GM19395 (cell line): ENCODE results near the gene PAPPA2.

Source experiments
- ATAC-seq: cut with Tn5 transposase; IDR thresholded peaks from one replicate; pipeline ENCODE4 v1.9.1; 2021; ENCODE audit warnings: mild to moderate bottlenecking, moderate library complexity; ENCODE audit not compliant: unreplicated experiment

The PAPPA2 gene

DNA sequence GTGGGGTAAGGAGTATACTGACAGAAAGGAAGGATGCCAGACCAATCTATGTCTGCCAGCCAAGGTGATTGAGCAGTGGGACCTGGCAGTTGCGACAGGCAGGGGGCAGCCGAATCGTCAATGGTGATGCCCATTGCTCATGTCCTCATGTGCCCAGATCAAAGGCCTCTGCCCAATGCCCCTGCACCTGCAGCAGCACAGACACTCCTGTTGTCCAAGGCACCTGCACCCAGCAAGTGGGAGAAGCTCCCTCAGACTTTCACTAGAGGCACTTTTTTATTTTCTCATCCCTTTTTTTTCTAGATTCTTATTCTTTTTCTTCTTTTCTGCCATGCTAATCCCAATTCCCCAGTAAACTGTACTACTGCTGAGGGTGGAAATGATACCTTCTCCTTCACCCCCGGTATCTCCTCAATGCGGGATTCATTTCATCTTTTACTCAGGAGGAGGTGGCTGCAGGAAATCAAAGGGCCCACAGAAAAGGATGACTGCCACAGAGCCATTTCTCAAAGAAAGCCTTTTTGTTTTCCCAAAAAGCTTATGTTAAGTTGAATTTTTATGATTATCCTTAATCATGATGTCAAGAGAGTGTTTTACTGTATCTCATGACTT lies 332.0 kb downstream of the PAPPA2 start:
- ATAC-seq = no peak

DNA sequence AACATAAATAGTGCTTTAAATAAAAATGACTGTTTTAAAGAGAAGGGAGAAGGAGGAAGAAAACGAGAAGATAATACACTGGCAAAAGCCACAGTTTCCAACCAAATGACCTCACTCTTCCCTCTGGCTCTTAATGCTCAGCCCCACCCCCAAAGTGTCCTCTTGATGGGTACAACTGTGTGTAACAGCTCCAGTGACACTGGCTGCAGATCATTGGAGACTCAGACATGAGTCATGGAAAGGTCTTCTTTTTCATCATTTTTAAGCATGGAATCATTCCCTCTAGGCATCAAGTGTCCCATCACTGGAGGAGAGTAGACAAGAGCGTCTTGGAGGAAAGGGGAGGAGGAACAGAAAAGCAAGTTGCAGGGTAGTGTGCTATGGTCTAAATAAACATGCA lies 333.0 kb downstream of the PAPPA2 start:
- no peak for ATAC-seq

DNA sequence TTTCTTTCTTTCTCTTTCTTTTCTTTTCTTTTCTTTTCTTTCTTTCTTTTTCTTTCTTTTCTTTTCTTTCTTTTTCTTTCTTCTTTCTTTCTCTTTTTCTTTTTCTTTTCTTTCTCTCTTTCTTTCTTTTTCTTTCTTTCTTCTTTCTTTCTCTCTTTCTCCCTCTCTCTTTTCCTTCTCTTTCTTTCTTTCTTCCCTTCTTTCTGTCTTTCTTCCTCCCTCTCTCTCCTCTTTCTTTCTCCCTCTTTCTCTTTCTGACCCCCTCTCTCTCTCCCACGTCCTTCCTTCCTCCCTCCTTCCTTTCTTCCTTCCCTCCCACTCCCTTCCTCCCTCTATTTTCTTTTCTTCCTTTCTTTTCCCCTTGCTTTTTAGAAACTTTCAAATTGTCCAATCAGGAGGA lies 333.6 kb downstream of the PAPPA2 start:
- ATAC-seq = no peak

DNA sequence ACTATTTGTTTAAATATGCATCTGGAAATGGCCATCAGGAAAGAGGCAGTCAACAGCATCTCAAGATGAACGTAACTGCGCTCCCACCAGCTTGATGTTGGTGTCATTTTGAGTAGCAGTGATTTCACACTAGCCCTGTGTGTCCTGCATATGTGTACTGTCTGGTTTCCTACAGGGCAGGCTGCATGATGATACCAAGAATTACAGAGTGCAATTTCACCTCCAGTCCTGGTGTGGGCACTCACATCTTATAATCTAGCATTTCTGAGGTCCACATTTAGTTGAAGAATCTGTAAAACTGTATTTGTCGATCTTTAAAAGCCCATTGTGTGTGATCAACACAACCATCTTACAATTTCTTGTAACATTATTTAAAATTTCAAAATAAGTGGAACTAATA lies 336.4 kb downstream of the PAPPA2 start:
- ATAC-seq = no peak

DNA sequence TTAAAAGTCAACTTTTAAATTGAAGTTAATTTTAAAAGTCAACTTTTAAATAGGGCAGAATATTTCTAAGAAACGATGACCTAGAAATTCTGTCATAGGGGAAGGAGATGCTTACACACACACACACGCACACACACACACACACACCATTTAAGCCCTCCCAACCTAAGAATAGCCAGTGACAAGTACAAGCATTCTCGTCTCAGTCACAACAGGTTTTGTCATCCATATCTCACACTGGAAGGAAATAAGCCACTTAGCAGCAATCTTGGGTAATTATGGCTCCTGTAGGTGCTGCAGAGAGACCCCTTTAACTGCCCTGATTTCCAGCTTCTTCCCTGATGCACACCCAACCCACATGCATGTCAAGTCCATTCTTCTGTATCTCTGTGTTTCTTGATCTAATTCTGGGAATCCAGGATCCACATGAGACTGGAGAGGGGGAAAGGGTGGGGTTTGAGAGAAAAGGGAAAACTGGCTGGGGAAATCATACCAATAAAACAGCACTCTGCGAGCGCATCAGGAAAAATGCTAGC lies 338.1 kb downstream of the PAPPA2 start:
- no peak for ATAC-seq

DNA sequence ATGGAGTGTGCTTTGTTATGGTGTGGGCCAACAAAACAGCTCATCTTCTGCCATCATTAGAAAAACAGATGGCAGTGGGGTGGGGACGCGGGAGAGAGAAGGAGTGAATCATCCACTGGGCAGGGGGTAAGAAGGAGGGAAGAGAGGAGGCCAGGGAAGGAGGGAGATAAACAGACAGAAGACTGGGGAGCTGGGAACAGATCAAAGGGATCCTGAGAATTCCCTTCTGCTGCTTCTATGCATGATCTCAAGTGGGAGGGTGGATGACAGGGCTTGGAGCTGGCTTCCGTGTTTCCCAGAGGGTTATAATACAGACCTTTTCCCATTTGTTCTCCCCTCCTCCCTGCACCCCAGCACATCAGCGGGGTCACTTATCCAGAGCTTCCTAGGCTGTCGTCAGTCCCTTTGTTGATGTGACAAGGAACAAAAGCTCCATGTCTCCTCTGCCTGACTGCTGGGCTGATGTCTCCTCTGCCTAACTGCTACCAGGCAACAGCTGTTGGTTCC lies 338.6 kb downstream of the PAPPA2 start:
- ATAC-seq = no peak

DNA sequence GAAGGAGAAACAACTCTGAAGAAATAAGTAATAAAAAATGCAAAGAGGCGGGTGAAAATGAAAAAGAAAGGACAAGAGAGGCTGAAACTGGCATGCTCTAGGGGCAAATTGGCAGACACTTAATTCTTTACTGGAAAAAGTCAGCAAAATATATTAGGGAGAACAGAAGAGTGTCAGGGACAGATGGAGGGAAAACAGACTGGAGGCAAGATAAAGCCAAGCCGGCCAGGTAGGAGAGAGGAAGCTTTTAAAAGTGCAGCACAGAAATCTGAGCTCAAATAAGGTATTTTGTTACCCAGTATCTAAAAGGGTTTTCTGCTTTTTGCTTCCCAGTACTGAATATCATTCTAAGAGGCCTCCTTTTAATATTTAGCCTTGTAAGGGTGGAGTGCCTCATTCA lies 339.3 kb downstream of the PAPPA2 start:
- no peak for ATAC-seq

DNA sequence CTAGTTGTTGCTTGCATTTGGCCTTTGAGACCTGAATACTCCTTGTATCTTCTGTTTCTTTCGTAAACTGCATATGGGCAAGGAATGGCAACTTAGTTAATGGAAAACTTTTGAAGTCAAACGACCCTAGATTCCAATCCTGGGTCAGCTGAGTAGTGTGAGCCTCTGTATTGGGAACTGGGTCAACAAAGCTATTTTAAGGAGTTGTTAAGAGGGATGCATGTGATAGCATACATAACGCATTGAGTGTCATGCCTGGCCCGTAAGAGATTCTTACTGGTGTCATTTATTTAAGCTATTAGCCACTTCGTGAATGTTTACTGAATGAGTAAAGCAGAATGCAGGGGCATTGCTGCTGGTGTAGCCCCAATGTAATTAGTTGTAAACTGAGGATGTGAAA lies 340.1 kb downstream of the PAPPA2 start:
- ATAC-seq = no peak

DNA sequence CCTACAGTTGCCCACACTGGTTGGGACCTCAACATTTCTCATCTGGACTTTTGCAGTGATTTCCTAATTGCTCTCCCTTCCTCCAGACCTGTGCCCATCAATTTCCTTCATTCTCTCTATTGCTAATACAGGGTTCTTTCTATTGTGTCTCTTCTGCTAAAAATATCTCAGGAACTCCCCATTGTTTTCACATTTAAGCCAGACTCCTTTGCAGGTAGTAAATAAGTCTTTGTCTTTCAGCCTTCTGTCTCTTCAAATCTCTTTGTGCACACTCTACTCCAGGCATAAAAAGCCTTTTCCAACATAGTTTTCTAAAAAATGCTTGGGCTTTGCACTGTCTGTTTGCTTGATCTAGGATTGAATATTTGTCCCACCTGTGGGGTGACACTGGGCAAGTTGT lies 340.6 kb downstream of the PAPPA2 start:
- ATAC-seq = no peak

DNA sequence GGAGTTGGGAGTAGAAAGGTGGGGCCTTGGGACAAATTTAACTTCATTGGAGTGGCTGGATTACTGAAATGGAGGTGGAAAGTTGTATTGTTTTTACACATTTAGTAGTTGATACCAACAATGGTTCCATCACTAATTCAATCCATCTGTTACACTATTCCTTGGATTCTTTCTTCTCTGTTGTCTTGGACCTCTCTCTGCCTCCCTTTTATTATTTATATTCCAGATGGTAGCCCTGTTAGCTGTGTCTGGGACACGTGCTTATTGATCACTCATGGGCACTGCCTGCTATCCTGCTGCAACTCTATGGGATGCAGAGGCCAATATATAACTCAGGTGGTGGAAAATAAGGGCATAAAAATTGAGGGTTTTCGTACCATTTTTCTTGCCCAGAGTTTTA lies 346.3 kb downstream of the PAPPA2 start:
- ATAC-seq = no peak

DNA sequence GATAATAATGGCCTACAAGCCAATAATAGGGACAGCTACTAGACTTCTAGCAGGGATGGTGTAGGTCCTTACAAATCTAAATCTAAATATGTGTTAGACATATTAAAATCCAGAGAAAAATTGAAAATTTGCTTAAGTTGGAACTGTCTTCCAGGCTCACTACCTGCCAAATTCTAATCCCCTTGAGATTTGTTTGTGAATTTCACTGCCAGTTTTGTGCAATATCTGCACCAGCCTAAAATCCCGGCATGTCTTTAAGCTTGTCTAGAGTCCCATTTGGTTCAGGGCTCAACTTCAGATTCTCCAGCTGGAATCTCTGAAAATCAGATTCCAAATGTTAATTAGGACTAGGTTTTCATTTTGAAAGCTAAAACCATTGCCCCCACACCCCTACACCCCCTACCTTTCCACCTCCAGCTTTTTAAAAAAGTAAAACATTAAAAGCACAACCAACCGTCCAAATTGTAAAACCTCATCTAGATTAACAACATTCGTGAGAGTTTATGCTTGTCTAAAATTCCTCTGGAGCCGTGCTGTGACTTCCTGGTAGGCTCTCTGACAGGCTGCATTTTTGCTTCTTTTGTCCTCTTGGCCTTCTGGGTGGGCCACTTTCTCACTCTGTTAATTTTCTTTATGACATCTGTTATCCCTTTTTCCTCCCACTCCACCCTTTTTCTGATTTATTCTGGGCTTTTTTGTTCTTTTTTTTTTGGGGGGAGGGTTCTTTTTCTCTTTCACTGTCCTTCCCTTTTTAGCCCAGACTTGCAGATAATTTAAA lies 348.7 kb downstream of the PAPPA2 start:
- ATAC-seq = no peak

DNA sequence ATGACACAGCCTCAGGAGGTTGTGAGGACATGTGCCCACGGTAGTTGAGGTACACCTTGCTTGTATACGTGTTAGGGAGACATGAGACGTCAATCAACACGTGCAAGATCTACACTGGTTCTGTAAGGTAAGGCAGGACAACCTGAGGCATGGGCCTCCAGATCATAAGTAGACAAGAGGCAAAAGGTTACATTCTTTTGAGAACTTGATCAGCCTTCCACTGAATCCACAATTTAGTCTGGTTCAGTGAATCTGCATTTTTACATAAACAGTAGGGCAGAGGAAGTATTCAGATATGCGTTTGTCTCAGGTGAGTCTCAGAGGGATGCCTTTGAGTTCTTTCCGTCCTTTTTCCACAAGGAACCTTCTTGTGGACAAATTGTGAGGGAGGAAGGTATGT lies 352.6 kb downstream of the PAPPA2 start:
- no peak for ATAC-seq

DNA sequence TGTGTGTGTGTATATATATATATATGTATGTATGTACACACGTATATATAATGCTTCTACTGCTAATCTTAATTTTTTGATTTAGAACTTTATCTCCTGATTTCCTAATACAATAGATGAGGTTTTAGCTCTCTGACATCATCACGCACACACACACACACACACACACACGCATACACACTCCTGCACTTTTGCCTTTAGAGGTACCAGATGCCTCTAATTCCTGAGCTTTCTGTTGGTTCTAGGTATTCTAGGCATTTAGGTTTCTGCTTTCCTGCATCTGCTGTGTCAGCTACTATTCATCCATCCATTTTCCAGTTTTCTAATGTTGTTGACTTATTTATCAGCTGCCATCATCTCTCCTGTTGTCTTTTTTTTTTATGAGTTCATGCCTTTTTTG lies 353.3 kb downstream of the PAPPA2 start:
- ATAC-seq = no peak

DNA sequence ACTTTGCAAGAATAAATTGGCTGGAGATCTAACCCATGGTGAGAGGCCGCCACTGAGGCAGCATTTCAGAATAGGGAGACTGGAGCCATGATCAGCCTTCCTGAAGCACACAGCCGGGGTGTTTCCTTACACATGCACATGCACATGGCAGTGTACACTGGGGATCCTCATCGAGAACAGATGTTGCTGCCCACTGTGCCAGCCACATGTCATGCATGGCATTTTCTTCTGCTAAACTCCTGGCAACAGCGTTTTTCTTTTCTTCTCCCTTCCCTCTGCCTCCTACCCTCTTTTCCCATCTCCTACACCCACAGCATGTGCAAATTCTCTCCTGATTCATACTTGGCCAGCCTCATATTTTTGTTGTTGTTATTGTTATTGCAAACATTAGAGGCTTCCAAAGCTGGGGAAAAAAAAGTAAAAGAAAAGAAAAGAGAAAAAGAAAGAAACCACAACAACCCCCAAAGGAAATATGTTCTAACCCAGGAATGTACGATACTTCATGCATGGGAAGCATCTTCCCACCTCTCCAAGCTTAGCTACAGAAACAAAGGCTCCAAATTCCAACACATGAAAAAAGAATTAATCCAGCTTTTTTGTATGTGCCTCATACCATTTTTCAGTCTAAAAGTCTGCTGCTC lies 357.5 kb downstream of the PAPPA2 start:
- ATAC-seq = no peak

DNA sequence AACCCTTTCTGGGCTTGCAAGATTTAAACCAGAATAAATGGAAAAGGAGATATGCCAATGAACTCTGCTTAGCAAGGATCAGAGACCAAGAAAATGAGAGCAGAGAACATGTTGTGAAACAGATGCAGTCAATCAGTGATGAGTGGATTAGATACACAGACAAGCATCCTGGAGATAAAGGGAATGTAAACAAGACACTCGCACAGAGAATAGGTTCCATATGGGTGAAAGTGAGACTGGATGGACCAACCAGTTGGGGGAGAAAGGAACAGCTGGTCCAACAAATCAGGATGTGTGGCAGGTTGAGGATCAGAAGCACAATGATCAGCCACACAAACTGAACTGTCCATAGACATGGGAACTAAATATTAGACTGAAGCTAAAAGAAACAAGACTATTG lies 363.3 kb downstream of the PAPPA2 start:
- ATAC-seq = no peak

DNA sequence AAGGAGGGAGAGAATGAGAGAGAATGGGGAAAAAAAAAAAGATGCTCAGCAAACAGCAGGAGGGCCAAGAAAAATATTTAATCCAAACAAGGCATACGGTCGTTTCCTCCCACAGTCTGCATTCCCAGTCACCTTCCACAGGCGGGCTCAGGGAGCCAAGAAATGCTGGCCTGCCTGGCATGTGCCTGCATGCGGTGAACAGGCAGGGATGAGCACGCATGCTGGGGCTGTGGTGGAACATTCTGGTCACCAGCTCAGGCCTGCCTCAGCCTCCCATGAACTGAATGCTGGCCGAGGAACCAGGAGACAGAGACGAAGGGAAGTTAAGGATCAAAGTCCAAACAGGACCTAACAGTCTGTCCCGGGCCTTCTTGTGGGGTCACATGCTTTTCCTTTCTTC lies 366.3 kb downstream of the PAPPA2 start:
- no peak for ATAC-seq

DNA sequence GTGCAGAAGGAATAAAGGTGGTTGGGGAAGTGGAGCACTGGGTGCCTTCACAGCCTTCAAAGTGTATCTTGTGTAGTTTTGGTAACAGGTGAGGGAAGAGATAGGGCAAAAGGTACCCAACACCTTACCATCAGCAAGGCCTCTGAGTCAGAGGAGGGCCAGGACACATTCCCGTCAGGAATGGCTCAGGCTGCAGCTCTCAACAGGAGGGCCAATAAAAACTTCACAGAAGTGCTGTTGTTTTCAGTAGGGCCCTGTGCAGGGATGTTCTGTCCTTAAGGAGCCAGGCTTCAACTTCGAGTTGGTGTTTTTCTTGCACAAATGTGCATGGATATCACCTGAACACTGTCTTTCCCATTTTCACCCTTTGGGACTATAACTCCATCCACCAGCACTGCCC lies 368.2 kb downstream of the PAPPA2 start:
- no peak for ATAC-seq

DNA sequence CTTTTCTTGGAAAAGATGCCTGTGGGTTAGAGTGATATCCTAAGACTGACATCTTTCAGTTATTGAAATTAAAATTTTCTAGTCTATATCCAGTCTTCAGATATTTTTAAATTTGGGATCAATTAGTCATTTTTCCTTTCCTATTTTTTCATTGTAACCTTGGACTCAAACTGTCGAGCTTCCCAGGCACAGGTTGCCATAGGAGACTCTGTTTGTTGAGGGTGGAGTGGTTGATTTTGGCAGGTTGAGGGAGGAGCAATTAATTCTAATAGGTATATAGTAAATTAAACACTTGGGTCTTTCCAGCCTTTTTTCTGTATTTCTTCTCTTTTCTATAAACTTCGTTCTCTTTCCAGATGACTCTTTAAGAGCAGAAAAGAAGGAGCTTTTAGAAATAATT lies 374.7 kb downstream of the PAPPA2 start:
- ATAC-seq = no peak

DNA sequence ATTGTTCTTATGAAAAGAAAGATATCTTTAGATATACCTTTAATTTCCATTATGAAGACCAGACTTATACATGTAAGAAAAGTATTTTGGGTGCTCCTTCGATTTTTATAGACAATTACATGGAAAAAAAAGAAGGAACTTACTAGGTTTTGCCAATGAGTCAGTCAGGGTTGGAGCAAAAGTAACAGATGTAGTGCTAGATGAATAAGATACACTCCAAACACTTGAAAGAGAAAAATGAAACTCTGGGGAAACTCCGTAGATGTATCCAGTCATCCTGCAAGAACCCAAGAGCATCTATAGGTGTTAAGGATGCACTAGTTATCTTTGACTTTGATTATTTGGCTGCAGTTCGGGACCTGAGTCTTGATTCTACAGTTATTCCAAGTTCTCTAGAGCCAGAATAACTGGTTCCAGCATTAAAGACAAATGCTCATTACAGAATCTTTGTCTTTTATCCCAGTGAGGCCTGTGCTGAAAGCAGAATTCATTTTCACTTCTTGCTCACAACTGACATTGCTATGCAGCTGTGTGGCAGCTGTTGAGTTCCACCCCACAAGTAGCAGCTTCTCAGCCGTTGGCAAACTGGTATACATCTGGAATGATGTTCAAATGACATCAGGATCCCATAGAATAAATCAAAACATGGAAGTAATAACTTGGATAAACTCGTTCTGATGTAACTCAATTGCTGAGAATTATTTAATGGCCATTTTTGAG lies 375.5 kb downstream of the PAPPA2 start:
- no peak for ATAC-seq

DNA sequence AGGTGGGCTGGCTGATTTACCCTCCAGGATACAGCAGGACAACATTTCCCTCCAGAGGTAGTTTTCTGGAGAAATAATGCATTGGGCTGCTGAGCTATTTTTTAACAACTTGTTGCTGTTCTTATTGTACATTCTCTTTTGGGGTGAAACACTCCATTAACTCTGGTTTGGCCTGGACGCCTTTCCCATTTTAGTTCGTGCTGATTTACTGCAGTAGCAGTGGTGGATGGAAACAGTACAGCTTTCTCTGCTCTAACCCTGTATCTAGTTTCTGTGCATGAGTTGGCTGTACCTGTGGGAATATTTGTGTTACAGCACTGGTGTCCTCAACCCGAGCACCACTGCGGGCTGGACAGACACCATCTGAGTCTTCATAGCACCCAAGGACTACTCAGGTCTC lies 376.2 kb downstream of the PAPPA2 start:
- no peak for ATAC-seq

DNA sequence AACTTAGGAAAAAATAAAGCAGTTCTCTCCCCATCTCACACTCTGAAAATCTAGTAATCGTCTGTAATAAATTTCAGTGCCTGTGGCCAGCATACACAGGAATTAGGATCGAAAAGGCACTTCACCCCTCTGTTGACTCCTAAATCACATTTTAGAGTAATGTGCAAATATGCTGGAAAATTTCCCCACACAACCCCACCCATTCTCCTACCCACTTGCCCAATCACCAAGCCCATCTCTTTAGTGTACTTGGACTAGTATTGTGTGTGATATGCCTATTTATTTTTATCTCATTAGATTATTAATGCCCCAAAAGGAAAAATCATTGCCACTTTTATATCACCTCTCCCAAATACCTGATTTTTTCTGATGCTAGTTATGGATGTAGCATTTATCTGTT lies 378.3 kb downstream of the PAPPA2 start:
- ATAC-seq = no peak
